ENCODE results near the gene TMEM167B.
A peak's percentile ranks its signal among the peaks of the same experiment; 100 is the strongest.

The TMEM167B gene

GRCh38 chr1:109107785-109108184, 17.2 kb downstream of the TMEM167B start:
- H3K36me3 ChIP-seq (ENCODE audit: insufficient read depth, insufficient read length, low read length), result no peaks in the 10 kb centered on the region
- no peak for DNase-seq (ENCODE audit: low read depth, low spot score)
- H3K27me3 ChIP-seq (ENCODE audit: insufficient read depth, insufficient read length), result peaks cover 32% of the 10 kb centered on the region
- H3K4me3 ChIP-seq (ENCODE audit: insufficient read length, low read depth), result no peak overlapping the region
- H3K9me3 ChIP-seq (ENCODE audit: insufficient read depth, low read length), result no peaks in the 10 kb centered on the region
- no peak for TF ChIP-seq ZNF274 (IDR thresholded peaks at IDR 0.05; ENCODE audit: low read depth, low read length)
- TF ChIP-seq YY1 (IDR thresholded peaks at IDR 0.05; ENCODE audit: insufficient read depth, insufficient read length), result no peak
- no peak for TF ChIP-seq SUZ12 (IDR thresholded peaks at IDR 0.05; ENCODE audit: extremely low read depth, insufficient read depth, insufficient read length)
- no peaks in the 10 kb centered on the region for H3K4me1 ChIP-seq (ENCODE audit: insufficient read depth, insufficient read length)
- H3K9ac ChIP-seq (ENCODE audit: insufficient read length, low read depth), result no peak overlapping the region

DNA sequence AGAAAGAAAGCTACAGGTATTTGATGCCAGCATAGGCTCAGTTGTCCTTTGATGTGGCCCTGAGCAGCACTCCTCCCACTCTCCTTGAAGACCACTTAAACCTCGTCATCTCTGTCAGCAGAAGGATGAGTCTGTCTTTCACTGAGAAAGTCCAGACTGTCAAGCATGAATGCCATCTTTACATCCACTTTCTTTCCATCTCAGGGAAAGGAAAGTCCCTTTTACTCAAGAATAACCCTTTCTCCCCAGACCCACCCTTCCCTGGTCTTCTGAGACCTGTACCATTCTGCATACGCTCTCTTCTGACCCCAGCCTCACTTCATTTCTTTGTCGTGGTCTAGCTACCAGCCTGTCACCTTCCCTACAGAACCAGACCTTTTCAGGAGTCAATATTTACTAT, 19.3 kb downstream of the TMEM167B start:
- no peaks in the 10 kb centered on the region for H3K36me3 ChIP-seq (ENCODE audit: insufficient read depth, insufficient read length, low read length)
- H3K9ac ChIP-seq (ENCODE audit: insufficient read length, low read depth), result no peak overlapping the region
- H3K4me1 ChIP-seq (ENCODE audit: insufficient read depth, insufficient read length), result peaks cover 2% of the 10 kb centered on the region
- TF ChIP-seq YY1 (IDR thresholded peaks at IDR 0.05; ENCODE audit: insufficient read depth, insufficient read length) (no peak), SUZ12 (IDR thresholded peaks at IDR 0.05; ENCODE audit: extremely low read depth, insufficient read depth, insufficient read length) (no peak), ZNF274 (IDR thresholded peaks at IDR 0.05; ENCODE audit: low read depth, low read length) (no peak)
- no peak overlapping the region for H3K4me3 ChIP-seq (ENCODE audit: insufficient read length, low read depth)
- peaks cover 53% of the 10 kb centered on the region for H3K27me3 ChIP-seq (ENCODE audit: insufficient read depth, insufficient read length)
- DNase-seq (ENCODE audit: low read depth, low spot score), result no peak
- H3K9me3 ChIP-seq (ENCODE audit: insufficient read depth, low read length), result no peaks in the 10 kb centered on the region

DNA sequence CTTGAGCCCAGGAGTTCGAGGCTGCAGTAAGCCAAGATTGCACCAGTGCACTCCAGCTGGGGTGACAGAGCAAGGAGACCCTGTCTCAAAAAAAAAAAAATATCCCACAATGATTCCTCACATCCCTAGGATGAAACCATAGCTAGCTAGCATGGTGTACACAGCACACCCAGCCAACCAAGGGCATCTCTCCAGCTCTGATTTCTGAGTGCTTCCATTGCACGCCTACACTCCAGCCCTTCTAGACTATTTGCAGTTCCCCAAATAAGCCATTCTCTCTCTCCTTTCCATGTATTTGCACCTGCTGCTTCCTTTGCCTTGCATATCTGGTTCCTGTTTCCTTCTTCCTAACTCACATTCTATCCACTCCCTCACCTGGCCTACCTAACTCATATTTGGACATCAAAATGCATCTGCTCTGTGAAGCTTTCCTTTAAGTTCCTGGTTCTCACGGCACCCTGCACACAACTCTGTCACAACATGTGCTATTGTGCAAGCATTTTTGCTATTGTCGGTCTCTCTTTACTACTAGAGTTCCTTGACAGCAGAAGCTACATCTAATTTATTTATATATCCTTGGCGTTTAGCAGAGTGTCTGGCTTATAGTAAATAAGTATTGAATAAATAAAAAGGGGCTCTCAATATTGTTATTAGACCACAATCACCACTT, 21.0 kb downstream of the TMEM167B start:
- H3K4me3 ChIP-seq (ENCODE audit: insufficient read length, low read depth), result no peak overlapping the region
- peaks cover 67% of the 10 kb centered on the region for H3K27me3 ChIP-seq (ENCODE audit: insufficient read depth, insufficient read length)
- H3K9ac ChIP-seq (ENCODE audit: insufficient read length, low read depth), result no peak overlapping the region
- H3K9me3 ChIP-seq (ENCODE audit: insufficient read depth, low read length), result no peaks in the 10 kb centered on the region
- no peak for TF ChIP-seq YY1 (IDR thresholded peaks at IDR 0.05; ENCODE audit: insufficient read depth, insufficient read length)
- TF ChIP-seq SUZ12 (IDR thresholded peaks at IDR 0.05; ENCODE audit: extremely low read depth, insufficient read depth, insufficient read length), result no peak
- TF ChIP-seq ZNF274 (IDR thresholded peaks at IDR 0.05; ENCODE audit: low read depth, low read length), result no peak
- peaks cover 2% of the 10 kb centered on the region for H3K4me1 ChIP-seq (ENCODE audit: insufficient read depth, insufficient read length)
- no peak for DNase-seq (ENCODE audit: low read depth, low spot score)
- no peaks in the 10 kb centered on the region for H3K36me3 ChIP-seq (ENCODE audit: insufficient read depth, insufficient read length, low read length)

GRCh38 chr1:109112056-109112651, 21.6 kb downstream of the TMEM167B start:
- Histone ChIP-seq H3K36me3 (ENCODE audit: insufficient read depth, insufficient read length, low read length) (no peaks in the 10 kb centered on the region), H3K4me1 (ENCODE audit: insufficient read depth, insufficient read length) (peaks cover 2% of the 10 kb centered on the region), H3K9ac (ENCODE audit: insufficient read length, low read depth) (no peak overlapping the region), H3K9me3 (ENCODE audit: insufficient read depth, low read length) (no peaks in the 10 kb centered on the region), H3K27me3 (ENCODE audit: insufficient read depth, insufficient read length) (peaks cover 67% of the 10 kb centered on the region), H3K4me3 (ENCODE audit: insufficient read length, low read depth) (no peak overlapping the region)
- TF ChIP-seq SUZ12 (IDR thresholded peaks at IDR 0.05; ENCODE audit: extremely low read depth, insufficient read depth, insufficient read length) (no peak), YY1 (IDR thresholded peaks at IDR 0.05; ENCODE audit: insufficient read depth, insufficient read length) (no peak), ZNF274 (IDR thresholded peaks at IDR 0.05; ENCODE audit: low read depth, low read length) (no peak)
- no peak for DNase-seq (ENCODE audit: low read depth, low spot score)

DNA sequence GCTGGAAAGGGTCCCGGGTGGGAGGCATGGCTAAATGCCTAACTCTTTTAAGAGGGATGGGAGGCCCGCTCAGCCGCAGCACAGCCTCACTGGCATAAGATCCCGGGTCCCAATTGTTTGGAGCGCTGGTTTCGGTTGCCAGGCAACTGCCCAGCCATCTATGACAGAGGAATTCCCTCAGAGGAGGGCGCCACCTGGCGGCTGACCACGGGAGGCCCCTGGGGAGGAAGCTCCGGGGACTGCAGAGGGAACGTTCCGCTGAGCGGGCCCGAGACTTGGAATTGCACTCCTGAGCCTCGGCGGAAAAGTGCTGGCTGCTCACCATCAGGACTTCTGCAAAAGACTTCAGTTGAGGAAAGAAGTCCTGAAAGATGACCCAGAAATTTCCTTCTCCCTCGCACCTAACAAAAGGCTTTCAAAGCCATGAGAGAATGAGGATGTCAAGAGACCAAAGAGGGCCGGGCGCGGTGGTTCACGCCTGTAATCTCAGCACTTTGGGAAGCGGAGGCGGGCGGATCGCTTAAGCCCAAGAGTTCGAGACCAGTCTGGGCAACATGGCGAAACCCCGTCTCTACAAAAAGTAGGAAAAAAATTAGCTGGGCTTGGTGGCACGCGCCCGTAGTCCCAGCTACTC, 22.2 kb downstream of the TMEM167B start:
- DNase-seq (ENCODE audit: low read depth, low spot score), result peak; percentile 97
- Histone ChIP-seq H3K27me3 (ENCODE audit: insufficient read depth, insufficient read length) (peaks cover 67% of the 10 kb centered on the region), H3K36me3 (ENCODE audit: insufficient read depth, insufficient read length, low read length) (no peaks in the 10 kb centered on the region), H3K9me3 (ENCODE audit: insufficient read depth, low read length) (no peaks in the 10 kb centered on the region), H3K9ac (ENCODE audit: insufficient read length, low read depth) (no peak overlapping the region), H3K4me3 (ENCODE audit: insufficient read length, low read depth) (peak overlapping the region; percentile 41), H3K4me1 (ENCODE audit: insufficient read depth, insufficient read length) (peaks cover 2% of the 10 kb centered on the region)
- TF ChIP-seq SUZ12 (IDR thresholded peaks at IDR 0.05; ENCODE audit: extremely low read depth, insufficient read depth, insufficient read length), result peak; percentile 21
- TF ChIP-seq ZNF274 (IDR thresholded peaks at IDR 0.05; ENCODE audit: low read depth, low read length), result no peak

DNA sequence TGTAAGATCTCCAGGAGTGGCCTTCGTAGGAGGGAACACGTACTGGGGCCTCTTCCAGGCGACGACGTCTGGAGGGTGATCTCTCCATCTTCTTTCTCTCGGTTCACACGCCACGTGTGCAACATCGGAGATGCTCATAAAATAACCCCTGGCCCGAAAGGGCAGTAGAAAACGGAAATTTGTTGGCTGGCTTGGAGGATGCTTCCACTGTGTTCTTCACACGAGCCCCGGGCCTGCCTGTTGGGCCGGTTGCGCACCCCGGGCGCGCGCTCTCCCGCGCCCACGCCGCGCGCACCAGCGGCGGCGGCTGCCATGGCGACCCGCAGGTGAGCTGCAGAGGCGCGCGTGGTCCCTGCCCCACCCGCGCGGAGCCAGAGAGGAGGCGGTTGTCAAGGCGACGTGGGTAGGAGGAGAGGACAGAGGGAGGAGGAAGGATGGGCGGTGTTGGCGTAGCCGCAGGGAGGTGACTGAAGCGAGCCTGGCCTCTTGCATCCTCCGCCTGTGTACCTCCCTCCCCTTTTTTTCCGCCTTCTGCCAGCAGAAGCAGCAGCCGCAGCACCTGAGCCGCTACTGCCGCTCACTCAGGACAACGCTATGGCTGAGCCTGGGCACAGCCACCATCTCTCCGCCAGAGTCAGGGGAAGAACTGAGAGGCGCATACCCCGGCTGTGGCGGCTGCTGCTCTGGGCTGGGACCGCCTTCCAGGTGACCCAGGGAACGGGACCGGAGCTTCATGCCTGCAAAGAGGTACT, 23.2 kb downstream of the TMEM167B start, which contains the start of gene ELAPOR1:
TSS of gene ELAPOR1 (plus strand) at position 526 of the 752 bp plus-strand sequence. CDS start at position 595, 69 bp downstream.
- H3K27me3 ChIP-seq (ENCODE audit: insufficient read depth, insufficient read length), result peaks cover 67% of the 10 kb centered on the region
- H3K9ac ChIP-seq (ENCODE audit: insufficient read length, low read depth), result peak within 1 kb of the TSS; percentile 68
- no peaks in the 10 kb centered on the region for H3K36me3 ChIP-seq (ENCODE audit: insufficient read depth, insufficient read length, low read length)
- no peaks in the 10 kb centered on the region for H3K9me3 ChIP-seq (ENCODE audit: insufficient read depth, low read length)
- TF ChIP-seq ZNF274 (IDR thresholded peaks at IDR 0.05; ENCODE audit: low read depth, low read length) (no peak), SUZ12 (IDR thresholded peaks at IDR 0.05; ENCODE audit: extremely low read depth, insufficient read depth, insufficient read length) (peak; percentile 31), YY1 (IDR thresholded peaks at IDR 0.05; ENCODE audit: insufficient read depth, insufficient read length) (no peak)
- DNase-seq (ENCODE audit: low read depth, low spot score), result no peak
- H3K4me3 ChIP-seq (ENCODE audit: insufficient read length, low read depth), result peak within 1 kb of the TSS; percentile 41
- peaks cover 2% of the 10 kb centered on the region for H3K4me1 ChIP-seq (ENCODE audit: insufficient read depth, insufficient read length)
